ENCODE results near the gene HLF.

DNA sequence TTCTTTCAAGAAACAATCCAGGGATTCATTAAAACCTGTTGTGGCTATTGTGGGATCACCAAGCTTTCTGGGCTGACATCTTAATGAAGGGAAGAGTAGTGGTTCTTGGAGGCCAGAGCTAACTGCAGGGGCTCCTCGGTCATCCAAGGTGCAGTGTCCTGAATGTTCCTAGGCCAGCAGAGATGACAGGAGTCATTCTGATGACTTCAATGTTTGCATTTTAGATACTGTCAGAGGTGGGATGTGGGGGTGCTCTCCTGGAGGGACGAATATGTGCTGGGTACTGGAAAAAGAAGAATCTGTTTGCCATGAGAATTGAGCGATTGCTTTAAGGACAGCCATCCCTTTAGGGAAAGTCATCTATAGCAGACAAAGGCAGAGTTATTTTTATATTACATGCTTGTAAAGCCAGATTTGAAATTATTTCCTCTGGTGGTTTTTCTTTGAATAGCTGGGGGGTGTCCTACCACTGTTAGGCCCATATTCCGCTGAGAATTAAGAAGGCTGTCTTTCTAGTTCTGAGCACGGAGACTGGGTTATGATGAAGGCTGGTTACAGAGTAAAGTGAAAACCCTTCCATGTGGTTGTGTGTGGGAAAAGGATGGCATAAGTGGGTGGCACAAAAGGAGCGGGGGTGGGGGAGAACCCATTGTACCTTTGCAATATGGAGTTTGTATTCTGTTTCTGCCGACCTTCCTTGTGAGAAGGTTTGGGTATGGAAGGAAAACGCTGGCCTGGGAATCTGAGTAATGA lies 7.4 kb downstream of the HLF start:
- TF ChIP-seq, protein P1, sequence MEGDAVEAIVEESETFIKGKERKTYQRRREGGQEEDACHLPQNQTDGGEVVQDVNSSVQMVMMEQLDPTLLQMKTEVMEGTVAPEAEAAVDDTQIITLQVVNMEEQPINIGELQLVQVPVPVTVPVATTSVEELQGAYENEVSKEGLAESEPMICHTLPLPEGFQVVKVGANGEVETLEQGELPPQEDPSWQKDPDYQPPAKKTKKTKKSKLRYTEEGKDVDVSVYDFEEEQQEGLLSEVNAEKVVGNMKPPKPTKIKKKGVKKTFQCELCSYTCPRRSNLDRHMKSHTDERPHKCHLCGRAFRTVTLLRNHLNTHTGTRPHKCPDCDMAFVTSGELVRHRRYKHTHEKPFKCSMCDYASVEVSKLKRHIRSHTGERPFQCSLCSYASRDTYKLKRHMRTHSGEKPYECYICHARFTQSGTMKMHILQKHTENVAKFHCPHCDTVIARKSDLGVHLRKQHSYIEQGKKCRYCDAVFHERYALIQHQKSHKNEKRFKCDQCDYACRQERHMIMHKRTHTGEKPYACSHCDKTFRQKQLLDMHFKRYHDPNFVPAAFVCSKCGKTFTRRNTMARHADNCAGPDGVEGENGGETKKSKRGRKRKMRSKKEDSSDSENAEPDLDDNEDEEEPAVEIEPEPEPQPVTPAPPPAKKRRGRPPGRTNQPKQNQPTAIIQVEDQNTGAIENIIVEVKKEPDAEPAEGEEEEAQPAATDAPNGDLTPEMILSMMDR (conservative IDR thresholded peaks at IDR 0.05; ENCODE audit: low read depth, low read length) = no peak
- TF ChIP-seq EZH2 (IDR thresholded peaks at IDR 0.05; ENCODE audit: borderline replicate concordance, low read depth, low read length, poor library complexity, severe bottlenecking) = no peak

Measured in A673 (cell line).